H1 (cell line): ENCODE measurements around the gene ZCCHC17. TPM values are rescaled to one million over a fixed set of nuclear protein-coding genes. Genes with fewer than 3 reads are reported as not detected.

ENCODE experiments used
- CREB1 ChIP-seq: IDR thresholded peaks from 2 replicates; pipeline ENCODE4 v1.6.1; 2012; ENCODE audit warnings: inconsistent platforms
- CTBP2 ChIP-seq: IDR thresholded peaks from 2 replicates; pipeline ENCODE4 v1.7.0; 2011; ENCODE audit warnings: borderline replicate concordance, mild to moderate bottlenecking, moderate library complexity, mixed read lengths, low read length; ENCODE audit not compliant: insufficient read depth, insufficient read length
- E2F6 ChIP-seq: IDR thresholded peaks from 2 replicates; pipeline ENCODE4 v1.6.1; 2012; ENCODE audit warnings: inconsistent platforms
- GABPA ChIP-seq: IDR thresholded peaks from 2 replicates; pipeline ENCODE4 v1.6.1; 2011; ENCODE audit warnings: mild to moderate bottlenecking, low read length, moderate library complexity, borderline replicate concordance; ENCODE audit not compliant: insufficient read depth
- HDAC2 ChIP-seq, 2 experiments: fragments of 300-600 bp in 1 of 2; sonication (generic) in 1 of 2; IDR thresholded peaks; 2 replicates each; pipeline ENCODE4 v1.6.1; 2011 to 2012; ENCODE audit warnings: low read depth in 2 of 2, low read length in 2 of 2, mild to moderate bottlenecking in 2 of 2, moderate library complexity in 2 of 2, borderline replicate concordance in 1 of 2, inconsistent platforms in 1 of 2
- HDAC6 ChIP-seq: IDR thresholded peaks from one replicate; pipeline ENCODE4 v1.7.1; 2012; ENCODE audit warnings: low read depth, mild to moderate bottlenecking, inconsistent platforms, low read length, moderate library complexity
- MAX ChIP-seq: IDR thresholded peaks from 2 replicates; pipeline ENCODE4 v1.6.1; 2012; ENCODE audit warnings: inconsistent platforms
- RAD21 ChIP-seq, 2 experiments: IDR thresholded peaks in 1 of 2; conservative IDR thresholded peaks in 1 of 2; 2 replicates each; pipeline ENCODE4 v1.6.1; 2011; ENCODE audit warnings: low read depth in 2 of 2, low read length in 2 of 2, improper control_type of control experiment in 1 of 2, inconsistent platforms in 1 of 2, mild to moderate bottlenecking in 1 of 2, moderate library complexity in 1 of 2
- SP4 ChIP-seq: IDR thresholded peaks from 2 replicates; pipeline ENCODE4 v1.6.1; 2012; ENCODE audit warnings: low read length, inconsistent platforms
- SRF ChIP-seq: IDR thresholded peaks from 2 replicates; pipeline ENCODE4 v1.6.1; 2011; ENCODE audit warnings: mild to moderate bottlenecking, low read depth, low read length, moderate library complexity
- polyA plus RNA-seq, 7 experiments: library from polyadenylated mRNA; depleted of rRNA in 3 of 7; stranded (reverse) in 5 of 7; unstranded in 2 of 7; fragments of >200 nt in 5 of 7; fragments of 200-250 nt in 2 of 7; gene quantifications; 1 replicate in 5 of 7; 2 replicates in 1 of 7; 4 replicates in 1 of 7; pipeline versions ENCODE4 v1.2.1 to v1.2.3, GENCODE V29; 2011 to 2013; ENCODE audit warnings: missing spikeins in 2 of 7, mixed read lengths in 2 of 7
- total RNA-seq: library from RNA; stranded (reverse); fragmentation: NEBNext Ultra II Directional; extraction: Animal tissue kit (Norgen Biotek cat#: 25700); gene quantifications from 2 replicates; pipeline ENCODE4 v1.2.1, GENCODE V29; 2021

The ZCCHC17 gene
- total and polyA plus RNA-seq, 2 of the 8 experiments (the other 6 are each of a cell fraction or from before 2014, with no cell fraction given), result 51.6 to 59.3 TPM

GRCh38 chr1:31302709-31303441, 6.0 kb downstream of the ZCCHC17 start (continued):
- TF ChIP-seq RAD21 (IDR thresholded peaks at IDR 0.05 in 1 of 2, conservative IDR thresholded peaks at IDR 0.05 in 1 of 2; ENCODE audit: low read depth in 2 of 2, low read length in 2 of 2), result no peak
- no peak for TF ChIP-seq MAX
- TF ChIP-seq E2F6, result no peak
- no peak for TF ChIP-seq CTBP2
- no peak for TF ChIP-seq GABPA
- no peak for TF ChIP-seq SP4
- no peak for TF ChIP-seq HDAC6
- TF ChIP-seq SRF, result no peak
- no peak for TF ChIP-seq CREB1
- TF ChIP-seq HDAC2 (IDR thresholded peaks at IDR 0.05; ENCODE audit: borderline replicate concordance in 1 of 2, low read depth in 2 of 2, low read length in 2 of 2), result no peak
